BJ (cell line): Measurements from ENCODE around the gene DCDC1. TPM values are rescaled to one million over a fixed set of nuclear protein-coding genes. Genes with fewer than 3 reads are reported as not detected.

Experiments
- CTCF ChIA-PET: fragments of 350-600 bp; formaldehyde crosslinking; extraction: SDS; loops from one replicate; lab custom pipeline; 2021; ENCODE audit warnings: antibody characterized with exemption, inconsistent platforms; lab: Yijun Ruan, JAX
- POLR2A ChIA-PET: fragments of 300-600 bp; sonication (Branson Sonifier 250); formaldehyde crosslinking; extraction: SDS; loops from one replicate; lab custom pipeline; 2021; ENCODE audit warnings: antibody characterized with exemption; lab: Charles Lee
- DNase-seq: peaks from one replicate; pipeline ENCODE4 v3.0.0-alpha.2; 2011; ENCODE audit warnings: low read depth
- H3K27me3 ChIP-seq: 2 replicates; pipeline ENCODE4 v1.6.0; 2011; ENCODE audit warnings: low read length; ENCODE audit not compliant: control insufficient read depth, insufficient read depth
- H3K36me3 ChIP-seq: 2 replicates; pipeline ENCODE4 v1.5.1; 2011; ENCODE audit warnings: low read length; ENCODE audit not compliant: control insufficient read depth, insufficient read depth
- H3K4me3 ChIP-seq: 2 replicates; pipeline ENCODE4 v1.5.1; 2011; ENCODE audit warnings: low read depth, mild to moderate bottlenecking, control low read depth, low read length
- CTCF ChIP-seq: IDR thresholded peaks from 2 replicates; pipeline ENCODE4 v1.5.1; 2011; ENCODE audit warnings: low read depth, mild to moderate bottlenecking, control low read depth, inconsistent platforms, low read length, moderate library complexity; ENCODE audit not compliant: insufficient read depth
- polyA plus RNA-seq: library from polyadenylated mRNA; depleted of rRNA; stranded (reverse); fragments of >200 nt; gene quantifications from 2 replicates; pipeline ENCODE4 v1.2.3, GENCODE V29; 2011

DCDC1 gene
- polyA plus RNA-seq, 1 experiment: not detected

DNA sequence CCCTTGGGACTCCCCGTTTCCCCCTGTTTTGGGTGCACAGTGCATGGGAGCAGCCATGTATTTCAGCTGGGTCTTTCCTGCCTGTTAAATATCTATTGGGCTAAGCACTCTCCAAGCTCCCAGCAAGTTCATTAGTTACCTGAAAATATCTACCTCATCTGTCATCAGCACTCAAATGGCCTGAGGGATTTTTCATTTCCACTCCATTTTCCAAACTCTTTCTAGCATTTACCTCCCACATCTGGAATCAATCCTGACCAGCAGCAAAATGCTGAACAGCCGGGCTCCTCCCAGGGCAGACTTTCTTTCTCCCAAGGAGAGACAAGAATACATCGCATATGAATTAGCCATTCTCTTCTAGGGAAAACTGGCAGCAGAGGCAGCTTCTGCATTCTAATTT lies 509.9 kb downstream of the DCDC1 start:
- no peak for TF ChIP-seq CTCF
- Histone ChIP-seq H3K27me3 (no peaks in the 10 kb centered on the region), H3K4me3 (no peak overlapping the region), H3K36me3 (no peaks in the 10 kb centered on the region)
- CTCF ChIA-PET: interaction anchor here (0.8 kb wide), 1 partner anchor 12 kb away, joined by 3 read pairs; no protein-coding TSS in a partner anchor
- POLR2A ChIA-PET: no interaction called here
- no peak for DNase-seq

DNA sequence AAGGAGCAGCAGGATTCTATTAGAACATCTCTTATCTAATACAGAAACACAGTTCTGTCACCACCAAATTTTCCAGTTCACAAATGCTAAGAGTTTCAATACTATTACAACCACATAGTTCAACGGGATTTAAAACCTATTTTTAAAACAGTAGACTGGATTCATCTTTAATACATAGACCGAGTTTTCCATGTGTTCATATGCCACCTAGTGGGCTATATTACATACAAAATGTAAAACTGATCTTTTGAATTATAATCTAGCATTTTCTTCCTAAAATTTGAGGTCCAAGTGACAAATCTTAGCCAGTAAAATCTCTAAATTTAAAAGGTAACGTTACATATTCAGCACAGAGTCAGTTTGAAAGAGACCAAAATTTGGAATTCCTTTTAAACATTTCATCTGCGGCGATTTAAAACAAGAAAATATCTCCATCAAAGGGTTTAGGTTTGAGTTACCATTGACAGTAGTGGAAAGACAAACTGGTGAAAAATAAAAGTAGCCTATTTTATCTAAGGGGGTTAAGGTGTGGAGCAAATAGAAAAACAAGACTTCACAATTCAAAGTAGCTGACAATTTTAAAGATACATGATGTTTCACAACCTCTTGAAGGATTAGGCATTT lies 514.0 kb downstream of the DCDC1 start:
- peak; percentile 11; the same call in 1 of the 2 replicates for TF ChIP-seq CTCF
- H3K27me3 ChIP-seq: no peaks in the 10 kb centered on the region
- ChIA-PET POLR2A (no interaction called here), CTCF (no interaction called here)
- DNase-seq: no peak
- no peak overlapping the region for H3K4me3 ChIP-seq
- no peaks in the 10 kb centered on the region for H3K36me3 ChIP-seq

DNA sequence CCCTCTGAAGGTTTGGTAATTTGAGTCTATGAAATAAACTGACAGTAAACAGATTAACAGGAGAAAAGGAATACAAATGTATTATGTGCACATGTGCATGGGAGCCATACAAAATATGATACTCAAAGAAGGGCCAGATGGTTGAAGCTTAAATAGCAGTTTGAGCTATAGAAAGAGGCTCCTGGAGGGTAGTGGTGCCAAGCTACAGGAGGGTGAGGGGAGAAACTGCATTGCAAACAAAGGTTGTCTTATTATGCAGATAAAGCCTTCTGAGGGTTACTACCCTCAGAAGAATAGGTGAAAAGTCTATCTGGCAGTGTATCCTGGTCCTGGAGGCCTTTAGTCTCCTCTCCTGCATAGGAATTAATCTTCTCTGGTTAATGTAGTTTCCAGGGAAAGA lies 516.1 kb downstream of the DCDC1 start:
- TF ChIP-seq CTCF: no peak
- POLR2A ChIA-PET: no interaction called here
- DNase-seq: no peak
- Histone ChIP-seq H3K27me3 (no peaks in the 10 kb centered on the region), H3K36me3 (no peaks in the 10 kb centered on the region), H3K4me3 (no peak overlapping the region)
- CTCF ChIA-PET: interaction anchor here (0.6 kb wide), 1 partner anchor 1598 kb away, joined by 3 read pairs; no protein-coding TSS in a partner anchor

GRCh38 chr11:30852645-30853044 lies 516.9 kb downstream of the DCDC1 start:
- ChIA-PET CTCF (interaction anchor here (0.6 kb wide), 1 partner anchor 282 kb away, joined by 3 read pairs; no protein-coding TSS in a partner anchor), POLR2A (no interaction called here)
- Histone ChIP-seq H3K27me3 (no peaks in the 10 kb centered on the region), H3K4me3 (no peak overlapping the region), H3K36me3 (no peaks in the 10 kb centered on the region)
- TF ChIP-seq CTCF: no peak
- no peak for DNase-seq

DNA sequence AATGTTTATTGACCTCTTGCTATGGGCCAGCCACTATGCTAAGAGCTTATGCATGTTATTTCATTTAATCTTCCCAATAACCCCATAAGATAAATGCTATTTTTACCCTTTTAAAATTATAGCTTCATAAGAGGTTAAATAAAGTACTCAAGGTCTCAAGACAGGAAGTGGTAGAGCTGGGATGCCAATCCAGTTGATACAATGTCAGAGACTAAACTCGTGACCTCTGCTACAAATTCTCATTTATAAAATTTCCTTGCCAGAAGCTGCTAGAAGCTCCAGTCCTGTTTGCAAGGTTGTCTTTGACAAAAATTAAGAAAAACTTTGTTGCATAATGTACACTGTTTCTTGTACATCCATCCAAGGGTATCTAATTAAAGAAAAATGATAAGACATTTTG lies 517.4 kb downstream of the DCDC1 start:
- no peak for TF ChIP-seq CTCF
- H3K4me3 ChIP-seq: no peak overlapping the region
- H3K27me3 ChIP-seq: no peaks in the 10 kb centered on the region
- DNase-seq: no peak
- no peaks in the 10 kb centered on the region for H3K36me3 ChIP-seq
- ChIA-PET POLR2A (no interaction called here), CTCF (no interaction called here)
